ENCODE results near the gene ASIC4.

ASIC4 gene

GRCh38 chr2:219536967-219537366 lies 22.7 kb downstream of the ASIC4 start:
- DNase-seq (ENCODE audit: low spot score): no peak

- no peak for DNase-seq (ENCODE audit: low spot score)
Measured at GRCh38 chr2:219537657-219538488, 23.6 kb downstream of the ASIC4 start.

- no peak for DNase-seq (ENCODE audit: low spot score)
Measured at GRCh38 chr2:219538504-219538951, 24.2 kb downstream of the ASIC4 start.

GRCh38 chr2:219538956-219539788 lies 24.9 kb downstream of the ASIC4 start:
- no peak for DNase-seq (ENCODE audit: low spot score)

GRCh38 chr2:219539926-219540678 lies 25.8 kb downstream of the ASIC4 start:
- no peak for DNase-seq (ENCODE audit: low spot score)

GRCh38 chr2:219540784-219541504 lies 26.7 kb downstream of the ASIC4 start:
- no peak for DNase-seq (ENCODE audit: low spot score)

GRCh38 chr2:219541611-219542180 lies 27.4 kb downstream of the ASIC4 start:
- peak; percentile 91 for DNase-seq (ENCODE audit: low spot score)

- DNase-seq (ENCODE audit: low spot score): peak; percentile 35
Measured at GRCh38 chr2:219542931-219543595, 28.8 kb downstream of the ASIC4 start.

- DNase-seq (ENCODE audit: low spot score): peak; percentile 99
Measured at GRCh38 chr2:219543596-219544358, 29.5 kb downstream of the ASIC4 start, which contains the start of the genes CHPF and TMEM198. TSS of gene CHPF (minus strand) at chr2:219543809. CDS start at chr2:219543538, 271 bp downstream. TSS of gene TMEM198 (plus strand) at chr2:219544028. CDS start at chr2:219544728, 700 bp downstream.

- DNase-seq (ENCODE audit: low spot score): no peak
Measured at GRCh38 chr2:219544567-219544966, 30.3 kb downstream of the ASIC4 start.

GRCh38 chr2:219545295-219545942 lies 31.1 kb downstream of the ASIC4 start:
- no peak for DNase-seq (ENCODE audit: low spot score)

GRCh38 chr2:219545943-219546352 lies 31.7 kb downstream of the ASIC4 start:
- no peak for DNase-seq (ENCODE audit: low spot score)

- DNase-seq (ENCODE audit: low spot score): no peak
Measured at GRCh38 chr2:219547621-219548020, 33.3 kb downstream of the ASIC4 start.

GRCh38 chr2:219548990-219549389 lies 34.7 kb downstream of the ASIC4 start:
- no peak for DNase-seq (ENCODE audit: low spot score)

GRCh38 chr2:219549619-219550018 lies 35.3 kb downstream of the ASIC4 start:
- no peak for DNase-seq (ENCODE audit: low spot score)

GRCh38 chr2:219551441-219552381 lies 37.4 kb downstream of the ASIC4 start:
- no peak for DNase-seq (ENCODE audit: low spot score)

GRCh38 chr2:219552382-219553167 lies 38.3 kb downstream of the ASIC4 start:
- peak; percentile 33 for DNase-seq (ENCODE audit: low spot score)
